ENCODE data around the gene MCM3AP.

- no peak for TF ChIP-seq CTCF (IDR thresholded peaks at IDR 0.05; ENCODE audit: low read length)
- no peak for TF ChIP-seq EZH2 (IDR thresholded peaks at IDR 0.05; ENCODE audit: borderline replicate concordance, low read length)
Observed at GRCh38 chr21:46301759-46302158, 16.3 kb upstream of the MCM3AP start.

Data from OCI-LY1 (cell line).